HCT116 (cell line): ENCODE measurements around the gene HAP1. TPM values are rescaled to one million over a fixed set of nuclear protein-coding genes. Genes with fewer than 3 reads are reported as not detected.

ENCODE experiments used
- ATAC-seq: fragments of 200-7000 bp; cut with Tn5 transposase; 2 replicates; pipeline ENCODE4 v1.9.1; 2020; ENCODE audit warnings: mild to moderate bottlenecking, moderate library complexity
- BruUV-seq: library from RNA; stranded (reverse); fragments of 400-500 nt; replicated peaks from 2 replicates; lab custom pipeline; 2021; lab: Mats Ljungman, UMichigan
- CTCF ChIA-PET: fragments of 300-600 bp; sonication (Branson Sonifier 250); formaldehyde crosslinking; loops from one replicate; lab custom pipeline; 2021; ENCODE audit warnings: antibody characterized with exemption; lab: Charles Lee
- POLR2A ChIA-PET: fragments of 300-600, 350-600 bp; sonication (Branson Sonifier 250); formaldehyde crosslinking; loops from one replicate; lab custom pipeline; 2021; ENCODE audit warnings: antibody characterized with exemption; lab: Charles Lee
- RAD21 ChIA-PET, 2 experiments: fragments of 300-600 bp; sonication (Branson Sonifier 250); formaldehyde crosslinking; loops; one replicate each; lab custom pipeline; 2023; ENCODE audit warnings: low total read pairs in 2 of 2; ENCODE audit not compliant: uncharacterized antibody in 2 of 2, unreplicated experiment in 2 of 2, low non-redundant PET in 1 of 2; lab: Charles Lee
- DNase-seq: peaks from one replicate; pipeline ENCODE4 v3.0.0-alpha.2; 2010; ENCODE audit warnings: low read depth, low spot score
- H2AFZ ChIP-seq: fragments of 200-600 bp; shearing (Covaris generic), sonication (generic); 2 replicates; pipeline ENCODE4 v1.6.1; 2017; ENCODE audit warnings: low read depth, mixed run types, mixed read lengths, antibody characterized with exemption, low read length; ENCODE audit not compliant: poor library complexity, severe bottlenecking
- H3K27ac ChIP-seq: 2 replicates; pipeline ENCODE4 v1.5.1; 2012; ENCODE audit warnings: low read depth, low read length
- H3K27me3 ChIP-seq: fragments of 200-600 bp; sonication (generic); 2 replicates; pipeline ENCODE4 v1.6.1; 2016; ENCODE audit warnings: mixed run types, low read length, mixed read lengths; ENCODE audit not compliant: insufficient read depth
- H3K36me3 ChIP-seq, 2 experiments: fragments of 200-500 bp in 1 of 2; fragments of 200-600 bp in 1 of 2; sonication (Bioruptor generic) in 1 of 2; sonication (generic) in 1 of 2; 2 replicates each; pipeline versions ENCODE4 v1.5.1 to v1.6.1; 2014 to 2016; ENCODE audit warnings: low read length in 2 of 2, inconsistent platforms in 1 of 2, mixed read lengths in 1 of 2, mixed run types in 1 of 2; ENCODE audit not compliant: insufficient read depth in 2 of 2, control insufficient read depth in 1 of 2
- H3K4me1 ChIP-seq, 2 experiments: fragments of 200-600 bp in 1 of 2; sonication (generic) in 1 of 2; 2 replicates each; pipeline versions ENCODE4 v1.5.1 to v1.6.1; 2012 to 2017; ENCODE audit warnings: low read length in 2 of 2, inconsistent platforms in 1 of 2, mild to moderate bottlenecking in 1 of 2, mixed read lengths in 1 of 2, mixed run types in 1 of 2, moderate library complexity in 1 of 2; ENCODE audit not compliant: insufficient read depth in 2 of 2, control insufficient read depth in 1 of 2
- H3K4me2 ChIP-seq: fragments of 200-600 bp; sonication (generic); 2 replicates; pipeline ENCODE4 v1.6.1; 2017; ENCODE audit warnings: mixed run types, low read length, mixed read lengths
- H3K4me3 ChIP-seq, 2 experiments: fragments of 200-600 bp in 1 of 2; sonication (generic) in 1 of 2; replicated peaks in 1 of 2; 2 replicates each; pipeline ENCODE4 v1.5.1; 2011 to 2016; ENCODE audit warnings: low read length in 2 of 2, control low read depth in 1 of 2, low read depth in 1 of 2, mild to moderate bottlenecking in 1 of 2, mixed read lengths in 1 of 2, mixed run types in 1 of 2
- H3K79me2 ChIP-seq: fragments of 200-600 bp; sonication (generic); 2 replicates; pipeline ENCODE4 v1.6.1; 2017; ENCODE audit warnings: mild to moderate bottlenecking, mixed run types, low read length, moderate library complexity, mixed read lengths; ENCODE audit not compliant: insufficient read depth
- H3K9ac ChIP-seq: fragments of 200-600 bp; sonication (generic); 2 replicates; pipeline ENCODE4 v1.6.1; 2016; ENCODE audit warnings: low read length, mixed read lengths
- H3K9me2 ChIP-seq: fragments of 200-600 bp; sonication (generic), shearing (Covaris generic); 2 replicates; pipeline ENCODE4 v1.6.1; 2017; ENCODE audit warnings: mixed run types, mild to moderate bottlenecking, moderate library complexity; ENCODE audit not compliant: insufficient read depth
- H3K9me3 ChIP-seq, 2 experiments: fragments of 200-500 bp in 1 of 2; fragments of 200-600 bp in 1 of 2; sonication (Bioruptor generic) in 1 of 2; sonication (generic) in 1 of 2; 2 replicates each; pipeline ENCODE4 v1.6.1; 2014 to 2017; ENCODE audit warnings: low read length in 2 of 2, mixed read lengths in 2 of 2, inconsistent platforms in 1 of 2, low read depth in 1 of 2, mild to moderate bottlenecking in 1 of 2, mixed run types in 1 of 2, moderate library complexity in 1 of 2; ENCODE audit not compliant: control insufficient read depth in 1 of 2, insufficient read depth in 1 of 2
- H4K20me1 ChIP-seq: fragments of 200-600 bp; sonication (generic), shearing (Covaris generic); 2 replicates; pipeline ENCODE4 v1.6.1; 2017; ENCODE audit warnings: mixed run types, mild to moderate bottlenecking, moderate library complexity; ENCODE audit not compliant: insufficient read depth
- ATF3 ChIP-seq: IDR thresholded peaks from 2 replicates; pipeline ENCODE4 v1.6.1; 2012
- CEBPB ChIP-seq: IDR thresholded peaks from 2 replicates; pipeline ENCODE4 v1.6.1; 2012; ENCODE audit warnings: low read depth
- CTCF ChIP-seq, 3 experiments: fragments of 200-600 bp in 1 of 3; sonication (generic) in 1 of 3; IDR thresholded peaks in 2 of 3; conservative IDR thresholded peaks in 1 of 3; 2 replicates each; pipeline ENCODE4 v1.5.1; 2012 to 2017; ENCODE audit warnings: low read depth in 2 of 3, low read length in 2 of 3, antibody characterized with exemption in 1 of 3, borderline replicate concordance in 1 of 3, control low read depth in 1 of 3, mild to moderate bottlenecking in 1 of 3, mixed read lengths in 1 of 3, mixed run types in 1 of 3, moderate library complexity in 1 of 3; ENCODE audit not compliant: insufficient read depth in 1 of 3
- JUND ChIP-seq: IDR thresholded peaks from 2 replicates; pipeline ENCODE4 v1.6.1; 2012
- POLR2A ChIP-seq: IDR thresholded peaks from 2 replicates; pipeline ENCODE4 v1.7.0; 2011; ENCODE audit warnings: borderline replicate concordance; ENCODE audit not compliant: insufficient read depth, insufficient read length; ENCODE audit errors: extremely low read depth
- RAD21 ChIP-seq: IDR thresholded peaks from 2 replicates; pipeline ENCODE4 v1.6.1; 2012; ENCODE audit warnings: low read depth, mild to moderate bottlenecking
- SRF ChIP-seq: IDR thresholded peaks from 2 replicates; pipeline ENCODE4 v1.6.1; 2012; ENCODE audit warnings: low read depth
- YY1 ChIP-seq: IDR thresholded peaks from 2 replicates; pipeline ENCODE4 v1.6.1; 2011; ENCODE audit warnings: low read length, low read depth, moderate library complexity, mild to moderate bottlenecking; ENCODE audit not compliant: insufficient replicate concordance; ENCODE audit errors: extremely low read depth
- ZFX ChIP-seq: fragments of 450-650 bp; IDR thresholded peaks from 2 replicates; pipeline ENCODE4 v1.6.1; 2017
- intact Hi-C: fragments of 100-400 bp; cut with micrococcal nuclease; formaldehyde crosslinking; loops from 2 replicates; pipeline ENCODE4 v1.10.0; 2022
- total RNA-seq: library from RNA; stranded (reverse); gene quantifications from one replicate; pipeline ENCODE4 v1.2.1, GENCODE V29; 2021; ENCODE audit not compliant: unreplicated experiment

HAP1 gene
- total RNA-seq, 1 experiment from 2014 or later, result 3.4 TPM

- CTCF ChIA-PET, result interaction anchor here (0.7 to 1.8 kb wide), 12 partner anchors 10 to 840 kb away, joined by 3 to 27 read pairs (median 4); partner anchors contain the start of genes GAST, JUP and NAGLU
- intact Hi-C loops, result no loop called here
- no peaks in the 10 kb centered on the region for H3K4me1 ChIP-seq
- no peak overlapping the region for H2AFZ ChIP-seq
- RAD21 ChIA-PET, result no interaction called here
- no peaks in the 10 kb centered on the region for H3K9me2 ChIP-seq
- no peak overlapping the region for H3K4me3 ChIP-seq
- H3K4me2 ChIP-seq, result no peak overlapping the region
- H3K27me3 ChIP-seq, result no peaks in the 10 kb centered on the region
- peaks cover 3% of the 10 kb centered on the region; the same call in 1 of the 2 replicates for H4K20me1 ChIP-seq
- DNase-seq, result peak; percentile 53
- ATAC-seq, result peak; percentile 51
- H3K79me2 ChIP-seq, result peaks cover 3% of the 10 kb centered on the region; the same call in 1 of the 2 replicates
- H3K9me3 ChIP-seq, result no peaks in the 10 kb centered on the region
- no TSS peak for BruUV-seq
- TF ChIP-seq ATF3, result no peak
- TF ChIP-seq POLR2A, result no peak
- TF ChIP-seq CEBPB, result no peak
- no peak for TF ChIP-seq JUND
- TF ChIP-seq RAD21, result peak; percentile 52
- TF ChIP-seq SRF, result no peak
- TF ChIP-seq CTCF (IDR thresholded peaks at IDR 0.05 in 2 of 3, conservative IDR thresholded peaks at IDR 0.05 in 1 of 3; ENCODE audit: borderline replicate concordance in 1 of 3, insufficient read depth in 1 of 3, low read depth in 2 of 3, low read length in 2 of 3), result peak; percentile 53 to 84 (median 80); a peak in 5 of 6 replicates
- TF ChIP-seq ZFX, result no peak
- no peak for TF ChIP-seq YY1
- no peak overlapping the region for H3K27ac ChIP-seq
- H3K9ac ChIP-seq, result no peak overlapping the region
- POLR2A ChIA-PET, result interaction anchor here (0.6 to 0.7 kb wide), 3 partner anchors 12 to 34 kb away, joined by 3 to 4 read pairs (median 3); no protein-coding TSS in a partner anchor
- peaks cover 12 to 18% of the 10 kb centered on the region in 2 experiments; a peak in 3 of 4 replicates for H3K36me3 ChIP-seq
Observed at GRCh38 chr17:41695954-41696757, 38.3 kb downstream of the HAP1 start.
